Activated CD8-positive, alpha-beta memory T cell treated with anti-CD3 and anti-CD28 coated beads for 48 hours (primary cell): Measurements from ENCODE around the gene PPP2R5C.
"Not testable (repeated sequence)": the region's sequence is repeated elsewhere in the genome, so short reads cannot be mapped to it uniquely, and the experiment has no call there.

Source experiments
- DNase-seq, 3 experiments: peaks; one replicate each; pipeline ENCODE4 v3.0.0-alpha.2; 2020; ENCODE audit warnings: low read depth in 2 of 3, low spot score in 2 of 3

The PPP2R5C gene

GRCh38 chr14:101761032-101761880 lies at the start of gene PPP2R5C:
Gene PPP2R5C, plus strand, starts transcription at chr14:101761709. Its CDS starts 185 bp downstream, at chr14:101761894.
- peak; percentile 67 to 78 (median 68) for DNase-seq

- not testable (repeated sequence) for DNase-seq
These were observed 49.7 kb upstream of the PPP2R5C start for GRCh38 chr14:101711857-101712233.

- not testable (repeated sequence) for DNase-seq
These were observed 49.2 kb upstream of the PPP2R5C start for GRCh38 chr14:101712341-101712740.

- DNase-seq: not testable (repeated sequence)
These were observed 48.4 kb upstream of the PPP2R5C start for GRCh38 chr14:101713091-101713490.

GRCh38 chr14:101713621-101714349 lies 47.7 kb upstream of the PPP2R5C start:
- DNase-seq: no peak

GRCh38 chr14:101714394-101714793 lies 47.1 kb upstream of the PPP2R5C start:
- DNase-seq: no peak

- no peak for DNase-seq
These were observed 46.1 kb upstream of the PPP2R5C start for GRCh38 chr14:101715210-101716076.

GRCh38 chr14:101716077-101716950 lies 45.2 kb upstream of the PPP2R5C start:
- no peak for DNase-seq

GRCh38 chr14:101716956-101717662 lies 44.4 kb upstream of the PPP2R5C start:
- DNase-seq: no peak

GRCh38 chr14:101717663-101718490 lies 43.6 kb upstream of the PPP2R5C start:
- no peak for DNase-seq

GRCh38 chr14:101719045-101719645 lies 42.4 kb upstream of the PPP2R5C start:
- DNase-seq: no peak

GRCh38 chr14:101719708-101720107 lies 41.8 kb upstream of the PPP2R5C start:
- DNase-seq: no peak

- no peak for DNase-seq
These were observed 40.4 kb upstream of the PPP2R5C start for GRCh38 chr14:101721111-101721510.

- no peak for DNase-seq
These were observed 39.4 kb upstream of the PPP2R5C start for GRCh38 chr14:101721951-101722661.

GRCh38 chr14:101723061-101723595 lies 38.4 kb upstream of the PPP2R5C start:
- DNase-seq: no peak

- not testable (repeated sequence) for DNase-seq
These were observed 35.9 kb upstream of the PPP2R5C start for GRCh38 chr14:101725652-101726051.

- no peak for DNase-seq
These were observed 35.1 kb upstream of the PPP2R5C start for GRCh38 chr14:101726295-101726953.
